Heart left ventricle (tissue), 16 donors: Measurements from ENCODE around the gene PTPN1. TPM values are rescaled to one million over a fixed set of nuclear protein-coding genes. Genes with fewer than 3 reads are reported as not detected.

Experiments
- ATAC-seq, 4 donors: fragments of 200-7000 bp; cut with Tn5 transposase; one replicate each; pipeline ENCODE4 v1.9.1; 2020 to 2022; ENCODE audit warnings: moderate library complexity in 4 of 4, mild to moderate bottlenecking in 3 of 4, moderate number of reproducible peaks in 1 of 4
- DNase-seq, 5 donors: peaks; one replicate each; pipeline ENCODE4 v3.0.0-alpha.2; 2020
- H3K27ac ChIP-seq, 12 donors: fragments of 200-600 bp; sonication (generic) in 4 of 12; one replicate each; pipeline versions ENCODE4 v1.5.0 to v1.8.0; 2016 to 2022; ENCODE audit warnings: mild to moderate bottlenecking in 2 of 12
- H3K27me3 ChIP-seq, 9 donors: fragments of 200-600 bp; sonication (generic) in 2 of 9; one replicate each; pipeline versions ENCODE4 v1.5.1 to v1.8.0; 2016 to 2022; ENCODE audit warnings: mild to moderate bottlenecking in 3 of 9
- H3K36me3 ChIP-seq, 9 donors: fragments of 200-600 bp; sonication (generic) in 2 of 9; one replicate each; pipeline versions ENCODE4 v1.5.0 to v1.8.0; 2018 to 2022; ENCODE audit warnings: mild to moderate bottlenecking in 2 of 9
- H3K4me1 ChIP-seq, 12 donors: fragments of 200-600 bp; sonication (generic) in 4 of 12; one replicate each; pipeline versions ENCODE4 v1.5.0 to v1.8.0; 2016 to 2022; ENCODE audit warnings: mild to moderate bottlenecking in 3 of 12
- H3K4me3 ChIP-seq, 12 donors: fragments of 200-600 bp; sonication (generic) in 4 of 12; one replicate each; pipeline versions ENCODE4 v1.5.0 to v1.8.0; 2017 to 2022; ENCODE audit warnings: mild to moderate bottlenecking in 9 of 12, moderate library complexity in 4 of 12
- H3K9me3 ChIP-seq, 12 donors: fragments of 200-600 bp; sonication (generic) in 4 of 12; one replicate each; pipeline versions ENCODE4 v1.5.0 to v1.8.0; 2016 to 2022; ENCODE audit warnings: mild to moderate bottlenecking in 1 of 12
- POLR2A ChIP-seq, 2 donors: fragments of 450-650 bp; IDR thresholded peaks; one replicate each; pipeline ENCODE4 v1.6.1; 2017; ENCODE audit warnings: antibody characterized with exemption in 2 of 2, mild to moderate bottlenecking in 2 of 2, moderate library complexity in 2 of 2
- WGBS, 4 donors: extraction: QIAGEN DNeasy Blood & Tissue Kit in 2 of 4; methylation state at CpG; one replicate each; pipeline versions ENCODE4 v1.1.5 to v1.1.7; 2013 to 2018; 5-methylcytosine and 5-hydroxymethylcytosine counted together
- intact Hi-C, 10 donors: fragments of 100-400 bp; cut with DNase I; formaldehyde crosslinking; loops; one replicate each; pipeline versions ENCODE4 v1.11.1 to v1.14.2; 2022
- polyA plus RNA-seq, 2 donors: library from polyadenylated mRNA; stranded (reverse); fragments of 200-250 nt; gene quantifications; one replicate each; pipeline ENCODE4 v1.2.3, GENCODE V29; 2013
- total RNA-seq, 9 donors: library from RNA; depleted of rRNA in 2 of 9; stranded (reverse); fragments of >200 nt in 2 of 9; fragmentation: NEBNext Ultra II Directional in 3 of 9; extraction: Animal tissue kit (Norgen Biotek cat#: 25700) in 3 of 9; gene quantifications; one replicate each; pipeline versions ENCODE4 v1.1.0 to v1.2.4, GENCODE V29; 2016 to 2023
- TF ChIP-seq, protein P1 (sequence below), 12 donors: fragments of 200-600 bp; sonication (generic) in 4 of 12; IDR thresholded peaks; one replicate each; pipeline versions ENCODE4 v1.5.0 to v1.8.0; 2018 to 2022; ENCODE audit warnings: antibody characterized with exemption in 12 of 12, mild to moderate bottlenecking in 5 of 12
- donor health status: ischemic (EF 13 %, LVEDD 7.1; RV severe dilation, severe dysfunction).
- donor health status: healthy with polysubstance abuse.
- donor health status: DM: no; HTN: yes; CAD: no.
- donor health status: DM: no; HTN: no; CAD: no.
- donor health status: ischemic (EF 25% LVEDD 6.9; RV normal size, moderate dysfunction).
- donor health status: ischemic (EF 25% LVEDD 5.7; RV mildly dilated, moderate dysfunction).
- donor health status: healthy.
- donor health status: DM: yes; HTN: yes; CAD: no.
- donor health status: ischemic (EF 35%, LVEDD 5.7; RV mildly dilated, moderate dysfunction).
- donor health status: nonischemic (EF 11% LVEDD 7.7; RV severe dilation, severe dysfunction).
- donor health status: DM: yes; HTN: yes; CAD: no.
- donor health status: PGD.
- donor health status: ischemic (EF 29% LVEDD 5.4; RV normal size, mild dysfunction).
- donor health status: nonischemic (EF 23%, LVEDD 6.1; RV moderate dilation, normal function).

Gene PTPN1
- total and polyA plus RNA-seq, 11 donors: 18.5 to 93.8 (median 32.0) TPM

- no peak for DNase-seq
- 68 to 74% (median 70%) methylated on average over 3 of the region's 3 CpGs for WGBS, 4 donors
- Histone ChIP-seq H3K27ac (no peak overlapping the region), H3K9me3 (no peaks in the 10 kb centered on the region), H3K4me3 (no peak overlapping the region), H3K36me3 (no peaks in the 10 kb centered on the region), H3K27me3 (no peaks in the 10 kb centered on the region), H3K4me1 (peaks cover 0 to 33% (median 8%) of the 10 kb centered on the region in 12 donors)
- TF ChIP-seq, protein P1, sequence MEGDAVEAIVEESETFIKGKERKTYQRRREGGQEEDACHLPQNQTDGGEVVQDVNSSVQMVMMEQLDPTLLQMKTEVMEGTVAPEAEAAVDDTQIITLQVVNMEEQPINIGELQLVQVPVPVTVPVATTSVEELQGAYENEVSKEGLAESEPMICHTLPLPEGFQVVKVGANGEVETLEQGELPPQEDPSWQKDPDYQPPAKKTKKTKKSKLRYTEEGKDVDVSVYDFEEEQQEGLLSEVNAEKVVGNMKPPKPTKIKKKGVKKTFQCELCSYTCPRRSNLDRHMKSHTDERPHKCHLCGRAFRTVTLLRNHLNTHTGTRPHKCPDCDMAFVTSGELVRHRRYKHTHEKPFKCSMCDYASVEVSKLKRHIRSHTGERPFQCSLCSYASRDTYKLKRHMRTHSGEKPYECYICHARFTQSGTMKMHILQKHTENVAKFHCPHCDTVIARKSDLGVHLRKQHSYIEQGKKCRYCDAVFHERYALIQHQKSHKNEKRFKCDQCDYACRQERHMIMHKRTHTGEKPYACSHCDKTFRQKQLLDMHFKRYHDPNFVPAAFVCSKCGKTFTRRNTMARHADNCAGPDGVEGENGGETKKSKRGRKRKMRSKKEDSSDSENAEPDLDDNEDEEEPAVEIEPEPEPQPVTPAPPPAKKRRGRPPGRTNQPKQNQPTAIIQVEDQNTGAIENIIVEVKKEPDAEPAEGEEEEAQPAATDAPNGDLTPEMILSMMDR (IDR thresholded peaks at IDR 0.05): no peak
- TF ChIP-seq POLR2A (IDR thresholded peaks at IDR 0.05): no peak
- intact Hi-C loops: loop anchor here in 5 of 10 donors (2.0 to 10.0 kb wide), 4 partner anchors 91 to 273 kb away; no protein-coding TSS in a partner anchor
- ATAC-seq: no peak
Observed at GRCh38 chr20:50481741-50482140, 28.4 kb upstream of the PTPN1 start.

- peak overlapping the region in 3 of 12 donors; percentile 77 to 94 (median 84) for H3K27ac ChIP-seq
- WGBS, 4 donors: 90 to 94% (median 92%) methylated on average over 4 of the region's 4 CpGs
Observed at GRCh38 chr20:50482396-50482981, 27.7 kb upstream of the PTPN1 start.

GRCh38 chr20:50484271-50484976 lies 25.8 kb upstream of the PTPN1 start:
- WGBS, 4 donors: 70 to 79% (median 77%) methylated on average over 6 of the region's 6 CpGs
- Histone ChIP-seq H3K4me3 (peak overlapping the region in 10 of 12 donors; percentile 31 to 63 (median 53)), H3K27ac (peak overlapping the region in 11 of 12 donors; percentile 55 to 94 (median 78)), H3K36me3 (no peaks in the 10 kb centered on the region), H3K9me3 (no peaks in the 10 kb centered on the region), H3K4me1 (peaks cover 0 to 24% (median 8%) of the 10 kb centered on the region in 12 donors), H3K27me3 (no peaks in the 10 kb centered on the region)
- DNase-seq (no peak), ATAC-seq (no peak)
- no peak for TF ChIP-seq POLR2A (IDR thresholded peaks at IDR 0.05)
- TF ChIP-seq, protein P1 (IDR thresholded peaks at IDR 0.05): no peak
- intact Hi-C loops: loop anchor here in 4 of 10 donors (5.0 to 10.0 kb wide), 3 partner anchors 88 to 270 kb away; no protein-coding TSS in a partner anchor

More at GRCh38 chr20:50482396-50482981, 27.7 kb upstream of the PTPN1 start:
- intact Hi-C loops: loop anchor here in 5 of 10 donors (2.0 to 10.0 kb wide), 4 partner anchors 90 to 272 kb away; no protein-coding TSS in a partner anchor
- no peaks in the 10 kb centered on the region for H3K9me3 ChIP-seq
- no peak overlapping the region for H3K4me3 ChIP-seq
- no peak for TF ChIP-seq POLR2A (IDR thresholded peaks at IDR 0.05)
- TF ChIP-seq, protein P1 (IDR thresholded peaks at IDR 0.05): no peak
- no peaks in the 10 kb centered on the region for H3K27me3 ChIP-seq
- H3K36me3 ChIP-seq: no peaks in the 10 kb centered on the region
- H3K4me1 ChIP-seq: peaks cover 0 to 33% (median 8%) of the 10 kb centered on the region in 12 donors
- DNase-seq (no peak), ATAC-seq (no peak)

DNA sequence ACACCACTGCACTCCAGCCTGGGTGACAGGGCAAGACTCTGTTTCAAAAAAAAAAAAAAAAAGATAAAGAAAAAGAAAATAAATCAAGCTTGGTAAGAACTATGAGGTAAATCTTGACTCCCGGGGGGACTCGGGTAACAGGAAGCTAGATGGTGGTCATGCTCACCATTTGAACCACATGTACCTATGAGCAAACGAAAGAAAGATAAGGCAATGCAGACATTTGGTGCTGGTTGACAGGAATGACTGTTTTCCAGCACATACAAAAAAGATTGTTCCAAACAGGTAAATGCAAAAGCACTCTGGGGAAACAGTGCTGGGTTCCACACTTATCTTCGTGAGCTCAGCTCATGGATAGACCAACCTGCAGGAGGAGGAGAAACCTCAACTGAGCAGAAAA lies 22.8 kb upstream of the PTPN1 start:
- Histone ChIP-seq H3K4me1 (peaks cover 0 to 28% (median 8%) of the 10 kb centered on the region in 12 donors), H3K9me3 (no peaks in the 10 kb centered on the region), H3K36me3 (no peaks in the 10 kb centered on the region), H3K27ac (no peak overlapping the region), H3K27me3 (no peaks in the 10 kb centered on the region), H3K4me3 (no peak overlapping the region)
- ATAC-seq (no peak), DNase-seq (no peak)
- TF ChIP-seq, protein P1 (IDR thresholded peaks at IDR 0.05): no peak
- no peak for TF ChIP-seq POLR2A (IDR thresholded peaks at IDR 0.05)
- WGBS, 4 donors: 71 to 90% (median 77%) methylated on average over 4 of the region's 4 CpGs
- intact Hi-C loops: loop anchor here in 1 of 10 donors (10.0 kb wide), 1 partner anchor 267 kb away; no protein-coding TSS in a partner anchor
